Cortex of kidney (tissue), 1 donor: ENCODE results near the gene ABHD4.
A peak's percentile ranks its signal among the peaks of the same experiment; 100 is the strongest.
"Not testable (repeated sequence)": the region's sequence is repeated elsewhere in the genome, so short reads cannot be mapped to it uniquely, and the experiment has no call there.

Experiments
- DNase-seq: peaks from one replicate; lab custom pipeline; 2025; lab: John Stamatoyannopoulos, UW

Gene ABHD4

DNA sequence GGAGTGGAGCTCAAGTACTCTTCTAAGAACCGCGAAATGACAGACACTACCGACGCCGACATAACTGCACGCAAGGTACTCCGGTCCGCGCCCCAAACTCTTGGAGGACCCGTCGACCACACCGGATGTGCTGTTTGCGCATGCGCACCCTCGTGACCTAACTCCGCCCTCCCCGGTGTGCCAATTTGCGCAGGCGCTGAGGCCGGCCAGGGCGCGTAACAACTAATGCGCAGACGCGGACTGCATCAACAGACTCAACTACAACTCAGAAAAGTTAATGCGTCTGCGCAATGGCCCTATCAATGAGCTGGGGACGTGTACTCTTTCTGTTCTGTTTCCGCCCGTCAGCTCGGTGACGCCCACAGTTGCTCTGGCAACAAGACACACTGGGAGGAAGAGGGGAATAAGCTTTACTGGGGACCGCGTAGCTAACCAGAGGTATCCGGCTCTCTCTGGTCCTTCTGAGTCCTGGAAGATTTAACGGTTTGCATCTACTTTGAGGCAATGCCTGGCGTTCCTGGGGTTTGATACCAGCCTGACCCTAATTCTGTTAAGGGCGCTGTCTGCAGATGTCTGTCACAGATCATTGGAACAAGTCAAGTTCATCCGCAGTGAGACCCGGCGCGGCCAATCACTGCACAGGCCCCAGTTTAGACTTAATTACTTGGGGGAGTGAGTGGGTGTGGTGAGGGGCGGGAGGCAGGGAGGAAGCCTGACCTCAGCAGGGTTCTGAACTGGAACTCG lies 8.8 kb upstream of the ABHD4 start, which contains the start of gene DAD1:
Gene DAD1, minus strand, starts transcription at position 129 of the 744 bp plus-strand sequence. Its CDS starts 67 bp downstream, at position 62.
- DNase-seq, result peak; percentile 38

- no peak for DNase-seq
These were observed 4.9 kb upstream of the ABHD4 start for GRCh38 chr14:22593189-22593588.

GRCh38 chr14:22593601-22594000 lies 4.5 kb upstream of the ABHD4 start:
- no peak for DNase-seq

DNA sequence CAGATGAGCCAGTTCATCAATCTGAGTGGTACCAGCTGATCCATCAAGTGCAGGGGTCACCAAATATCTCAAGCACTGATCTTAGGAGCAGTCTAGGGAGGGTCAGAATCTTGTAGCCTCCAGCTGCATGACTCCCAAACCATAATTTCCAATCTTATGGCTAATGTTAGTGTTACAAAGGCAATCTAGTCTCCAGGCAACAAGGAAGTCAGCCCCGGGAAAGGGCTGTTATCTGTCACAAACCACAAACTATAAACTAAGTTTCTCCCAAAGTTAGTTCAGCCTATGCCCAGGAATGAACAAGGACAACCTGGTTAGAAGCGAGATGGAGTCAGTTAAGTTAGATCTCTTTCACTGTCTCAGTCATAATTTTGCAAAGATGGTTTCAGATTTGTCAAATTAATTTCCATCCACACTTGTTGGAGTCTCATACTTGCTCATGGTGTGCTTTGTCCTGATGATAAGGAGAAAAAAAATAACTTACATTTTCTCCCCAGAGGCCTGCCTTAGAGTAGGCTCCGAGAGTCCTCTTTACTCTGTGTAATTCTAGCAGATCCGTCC lies 3.9 kb upstream of the ABHD4 start:
- DNase-seq, result no peak

DNA sequence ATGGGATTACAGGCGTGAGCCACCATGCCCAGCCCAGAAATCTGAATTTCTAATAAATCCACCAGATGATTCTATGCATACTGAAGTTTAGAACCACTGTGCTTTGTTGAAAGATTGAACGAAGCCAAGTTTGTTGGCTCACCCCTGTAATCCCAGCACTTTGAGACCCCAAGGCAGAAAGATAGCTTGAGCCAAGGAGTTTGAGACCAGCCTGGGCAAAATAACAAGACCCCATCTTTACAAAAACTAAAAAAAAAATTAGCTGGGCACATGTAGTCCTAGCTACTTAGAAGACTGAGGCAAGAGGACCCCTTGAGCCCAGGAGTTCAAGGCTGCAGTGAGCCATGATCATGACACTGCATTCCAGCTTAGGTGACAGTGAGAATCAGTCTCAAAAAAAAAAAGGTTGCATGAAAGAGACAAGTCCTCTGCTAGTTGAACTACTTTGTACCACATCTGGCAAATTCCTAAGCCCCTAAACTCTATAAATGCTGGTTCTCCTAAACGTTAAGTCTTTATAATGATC lies 1.7 kb upstream of the ABHD4 start:
- no peak for DNase-seq

- no peak for DNase-seq
These were observed 835 bp upstream of the ABHD4 start for GRCh38 chr14:22597265-22597664.

DNA sequence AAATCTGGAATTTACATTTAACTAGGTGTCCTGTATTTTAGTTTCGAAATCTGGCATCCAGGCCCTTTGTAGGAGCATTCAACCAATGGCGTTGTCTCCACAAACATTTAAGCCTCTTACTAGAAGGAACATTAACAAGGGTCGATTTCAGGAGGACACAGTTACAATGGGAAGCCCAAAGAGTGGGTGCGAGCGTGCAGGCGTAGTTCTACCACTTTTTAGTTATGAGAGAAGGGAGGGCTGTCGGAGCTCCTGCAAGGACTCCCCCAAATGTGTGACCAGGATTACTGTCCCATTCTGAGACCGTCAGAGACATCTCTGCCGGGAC lies 365 bp upstream of the ABHD4 start:
- DNase-seq, result no peak

- no peak for DNase-seq
These were observed 770 bp downstream of the ABHD4 start for GRCh38 chr14:22598896-22599244.

GRCh38 chr14:22599349-22599748 lies 1.2 kb downstream of the ABHD4 start:
- no peak for DNase-seq

GRCh38 chr14:22600027-22600426 lies 1.9 kb downstream of the ABHD4 start:
- DNase-seq, result no peak

DNA sequence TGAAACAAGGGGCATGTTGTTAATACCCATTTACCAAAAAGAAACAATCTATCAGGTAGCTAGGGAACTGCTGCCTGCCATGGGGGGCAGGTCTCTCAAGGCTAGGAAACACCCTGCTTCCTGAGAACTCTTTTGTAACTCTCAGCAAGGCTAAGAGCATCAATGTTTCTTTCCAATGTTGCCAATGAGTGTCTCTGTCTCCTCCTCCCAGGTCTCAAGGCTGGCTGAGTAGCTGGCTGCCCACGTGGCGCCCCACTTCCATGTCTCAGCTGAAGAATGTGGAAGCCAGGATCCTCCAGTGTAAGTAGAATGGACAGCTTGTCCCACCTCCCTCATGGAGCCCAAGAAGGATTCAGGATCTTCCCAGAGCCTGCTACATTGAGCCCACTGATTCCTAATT lies 3.4 kb downstream of the ABHD4 start:
- DNase-seq, result no peak

DNA sequence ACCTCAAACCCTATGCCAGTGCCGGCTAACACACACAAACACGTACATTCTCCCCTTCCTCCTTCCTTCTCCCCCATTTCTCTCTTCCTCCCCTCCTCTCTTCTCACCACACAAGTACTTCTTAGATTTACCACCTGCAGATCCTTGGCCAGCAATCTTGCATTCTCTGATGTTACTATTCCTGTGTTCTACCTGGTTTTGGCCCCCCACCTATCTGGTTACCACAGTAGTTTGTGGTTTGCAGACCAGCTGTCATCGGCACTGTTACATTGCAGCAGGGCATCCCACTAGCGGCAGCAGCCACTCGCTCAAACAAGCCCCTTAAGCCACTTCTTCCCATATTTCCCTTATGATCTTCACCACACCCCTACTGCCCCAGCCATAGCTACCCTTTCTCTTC lies 3.9 kb downstream of the ABHD4 start:
- no peak for DNase-seq

- no peak for DNase-seq
These were observed 4.8 kb downstream of the ABHD4 start for GRCh38 chr14:22602862-22603261.

- no peak for DNase-seq
These were observed 8.3 kb downstream of the ABHD4 start for GRCh38 chr14:22606380-22606779.

DNA sequence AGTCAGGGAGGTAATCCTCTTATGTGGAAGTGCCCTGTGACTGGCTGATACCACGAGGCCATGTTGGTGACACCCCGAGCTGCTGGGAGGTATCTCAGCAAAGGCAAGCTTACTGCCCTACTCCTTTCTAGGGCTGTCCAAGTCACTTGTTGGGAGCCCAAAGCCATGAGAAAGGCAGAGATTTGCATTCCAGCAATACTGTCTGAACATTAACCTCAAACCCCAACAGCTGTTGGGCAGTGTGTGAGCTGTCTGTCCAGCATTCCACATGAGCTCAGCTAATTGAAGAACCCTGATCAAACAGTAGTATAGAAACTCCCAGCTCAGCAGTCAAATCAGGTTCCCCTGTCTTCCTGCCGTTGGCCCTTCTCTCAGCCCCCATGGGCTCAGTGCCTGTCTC lies 9.2 kb downstream of the ABHD4 start:
- no peak for DNase-seq

DNA sequence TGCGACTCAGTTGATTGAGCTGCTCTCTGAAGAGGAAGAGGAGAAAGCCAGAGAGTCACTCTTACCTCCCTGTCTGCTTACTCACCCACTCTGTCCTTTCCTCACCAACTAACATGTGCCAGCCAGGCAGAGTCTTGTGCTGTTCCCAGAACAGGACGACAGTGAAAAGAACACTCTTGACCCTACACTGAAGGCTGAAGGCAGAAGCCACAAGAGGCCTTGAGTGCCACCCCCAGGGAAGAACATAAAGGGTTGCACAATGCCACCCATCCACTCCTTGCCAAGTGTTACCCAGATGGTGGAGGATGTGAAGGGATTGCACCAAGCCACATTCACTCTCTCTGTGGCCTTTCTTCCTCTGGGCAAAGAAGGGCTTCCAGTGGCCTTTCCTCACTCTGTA lies 12.8 kb downstream of the ABHD4 start:
- DNase-seq, result no peak

- no peak for DNase-seq
These were observed 15.1 kb downstream of the ABHD4 start for GRCh38 chr14:22613106-22613695.

DNA sequence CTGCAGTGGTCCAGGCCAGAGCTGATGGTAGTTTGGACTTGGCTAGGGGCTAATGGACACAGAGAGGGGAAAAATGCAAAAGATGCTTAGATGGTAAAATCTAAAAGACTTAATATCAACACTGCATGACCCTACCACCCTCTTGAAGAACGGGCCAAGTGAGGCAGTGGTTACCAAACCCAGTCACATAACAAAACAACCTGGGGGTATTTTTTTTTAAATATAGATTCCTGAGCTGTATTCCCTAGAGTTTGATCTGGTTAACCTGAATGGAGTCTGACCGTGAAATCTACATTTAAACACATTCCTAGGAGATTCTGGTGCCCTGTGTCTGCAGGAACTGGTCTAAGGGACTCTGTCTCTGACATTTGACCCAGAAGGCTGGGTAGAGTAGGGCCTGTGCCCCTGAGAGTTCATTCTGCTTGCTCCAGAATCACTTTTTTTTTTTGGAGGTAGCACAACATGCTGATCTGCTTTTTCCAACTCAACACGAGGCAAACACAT lies 15.7 kb downstream of the ABHD4 start:
- DNase-seq, result no peak

GRCh38 chr14:22614240-22614799 lies 16.2 kb downstream of the ABHD4 start:
- no peak for DNase-seq

DNA sequence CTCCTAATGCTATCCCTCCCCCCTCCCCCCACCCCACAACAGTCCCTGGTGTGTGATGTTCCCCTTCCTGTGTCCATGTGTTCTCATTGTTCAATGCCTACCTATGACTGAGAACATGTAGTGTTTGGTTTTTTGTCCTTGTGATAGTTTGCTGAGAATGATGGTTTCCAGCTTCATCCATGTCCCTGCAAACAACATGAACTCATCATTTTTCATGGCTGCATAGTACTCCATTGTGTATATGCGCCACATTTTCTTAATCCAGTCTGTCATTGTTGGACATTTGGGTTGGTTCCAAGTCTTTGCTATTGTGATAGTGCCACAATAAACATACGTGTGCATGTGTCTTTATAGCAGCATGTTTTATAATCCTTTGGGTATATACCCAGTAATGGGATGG lies 17.7 kb downstream of the ABHD4 start:
- DNase-seq, result not testable (repeated sequence)

GRCh38 chr14:22622255-22622654 lies 24.2 kb downstream of the ABHD4 start:
- DNase-seq, result no peak

GRCh38 chr14:22623047-22623446 lies 24.9 kb downstream of the ABHD4 start:
- no peak for DNase-seq

DNA sequence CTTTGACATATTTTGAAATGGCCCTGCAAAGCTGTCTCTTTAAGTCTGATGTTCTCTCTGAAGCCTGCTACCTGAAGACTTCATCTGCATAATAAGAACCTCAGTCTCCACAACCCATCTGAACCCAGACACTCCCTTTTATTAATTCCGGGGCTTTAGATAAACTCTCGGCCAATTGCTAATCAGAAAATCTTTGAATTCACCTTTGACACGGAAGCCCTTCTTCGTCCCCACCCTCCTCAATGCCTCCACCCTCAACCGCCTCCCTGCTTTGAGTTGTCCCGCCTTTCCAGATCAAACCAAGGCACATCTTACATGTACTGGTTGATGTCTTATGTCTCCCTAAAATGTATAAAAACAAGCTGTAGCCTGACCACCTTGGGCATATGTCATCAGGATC lies 28.5 kb downstream of the ABHD4 start:
- no peak for DNase-seq
